NB4 (cell line): ENCODE results near the gene ARHGAP1.
"Not testable (repeated sequence)": the region's sequence is repeated elsewhere in the genome, so short reads cannot be mapped to it uniquely, and the experiment has no call there.

Experiments used
- DNase-seq: peaks from one replicate; pipeline ENCODE4 v3.0.0; 2010; ENCODE audit warnings: low read depth
- H3K4me3 ChIP-seq: one replicate; pipeline ENCODE4 v1.5.1; 2011; ENCODE audit warnings: mild to moderate bottlenecking, low read depth, low read length, moderate library complexity
- MYC ChIP-seq: IDR thresholded peaks from 2 replicates; pipeline ENCODE4 v1.6.1; 2011; ENCODE audit warnings: low read depth, low read length
- POLR2A ChIP-seq: IDR thresholded peaks from 2 replicates; pipeline ENCODE4 v1.6.1; 2011; ENCODE audit warnings: mild to moderate bottlenecking; ENCODE audit not compliant: insufficient read length; ENCODE audit errors: extremely low read depth
- TF ChIP-seq, protein P1 (sequence below): IDR thresholded peaks from 2 replicates; pipeline ENCODE4 v1.6.1; 2011; ENCODE audit warnings: low read depth, low read length
- TF ChIP-seq, protein P2 (sequence below): IDR thresholded peaks from one replicate; pipeline ENCODE4 v1.5.1; 2012; ENCODE audit warnings: low read depth, low read length

Gene ARHGAP1

DNA sequence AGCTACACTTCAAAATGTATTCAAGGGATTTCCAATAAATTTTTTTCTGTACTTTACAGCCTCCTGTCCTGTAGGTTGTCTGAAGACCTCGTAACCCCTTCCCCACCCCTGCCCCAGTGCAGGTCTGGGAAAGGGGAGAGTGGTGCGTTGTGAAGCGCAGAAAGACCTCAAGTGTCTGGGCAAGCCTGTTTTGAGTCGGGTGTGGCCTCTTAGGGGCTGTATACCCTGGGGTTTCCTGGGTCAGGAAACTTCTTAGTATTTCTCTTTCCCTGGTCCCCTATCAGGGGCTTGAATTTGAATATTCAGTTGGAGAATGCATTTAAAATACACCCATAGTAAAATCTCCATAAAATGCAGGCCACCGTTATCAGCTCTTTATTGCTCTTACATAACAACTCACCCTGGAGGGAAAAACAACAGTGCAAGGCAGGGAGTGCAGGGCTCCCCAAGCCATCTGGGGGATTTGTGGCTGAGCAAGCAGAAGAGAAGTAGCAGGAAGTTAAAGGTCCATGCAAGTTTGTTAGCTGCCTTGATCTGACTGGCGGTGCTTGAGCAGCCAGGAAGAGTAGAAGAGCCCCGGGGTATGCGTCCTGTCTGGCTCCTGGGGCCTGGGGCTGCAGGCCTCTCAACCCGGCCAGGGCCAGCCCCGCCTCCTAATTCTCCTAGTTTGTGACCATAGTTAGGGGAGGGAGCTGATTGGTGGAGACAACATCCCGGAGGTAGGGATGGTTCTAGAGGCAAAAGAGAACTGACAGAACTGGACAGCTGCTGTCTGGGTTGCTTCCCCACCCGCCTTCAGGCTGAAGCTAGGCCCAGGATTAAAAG is 25.7 kb downstream of the ARHGAP1 start:
- peak; percentile 97 for DNase-seq
- TF ChIP-seq, protein P1, sequence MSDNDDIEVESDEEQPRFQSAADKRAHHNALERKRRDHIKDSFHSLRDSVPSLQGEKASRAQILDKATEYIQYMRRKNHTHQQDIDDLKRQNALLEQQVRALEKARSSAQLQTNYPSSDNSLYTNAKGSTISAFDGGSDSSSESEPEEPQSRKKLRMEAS: peak; percentile 14; the same call in 1 of the 2 replicates
- peak; percentile 54 for TF ChIP-seq MYC
- TF ChIP-seq, protein P2, sequence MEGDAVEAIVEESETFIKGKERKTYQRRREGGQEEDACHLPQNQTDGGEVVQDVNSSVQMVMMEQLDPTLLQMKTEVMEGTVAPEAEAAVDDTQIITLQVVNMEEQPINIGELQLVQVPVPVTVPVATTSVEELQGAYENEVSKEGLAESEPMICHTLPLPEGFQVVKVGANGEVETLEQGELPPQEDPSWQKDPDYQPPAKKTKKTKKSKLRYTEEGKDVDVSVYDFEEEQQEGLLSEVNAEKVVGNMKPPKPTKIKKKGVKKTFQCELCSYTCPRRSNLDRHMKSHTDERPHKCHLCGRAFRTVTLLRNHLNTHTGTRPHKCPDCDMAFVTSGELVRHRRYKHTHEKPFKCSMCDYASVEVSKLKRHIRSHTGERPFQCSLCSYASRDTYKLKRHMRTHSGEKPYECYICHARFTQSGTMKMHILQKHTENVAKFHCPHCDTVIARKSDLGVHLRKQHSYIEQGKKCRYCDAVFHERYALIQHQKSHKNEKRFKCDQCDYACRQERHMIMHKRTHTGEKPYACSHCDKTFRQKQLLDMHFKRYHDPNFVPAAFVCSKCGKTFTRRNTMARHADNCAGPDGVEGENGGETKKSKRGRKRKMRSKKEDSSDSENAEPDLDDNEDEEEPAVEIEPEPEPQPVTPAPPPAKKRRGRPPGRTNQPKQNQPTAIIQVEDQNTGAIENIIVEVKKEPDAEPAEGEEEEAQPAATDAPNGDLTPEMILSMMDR: no peak
- peak; percentile 29 for TF ChIP-seq POLR2A
- peak overlapping the region; percentile 27 for H3K4me3 ChIP-seq

DNA sequence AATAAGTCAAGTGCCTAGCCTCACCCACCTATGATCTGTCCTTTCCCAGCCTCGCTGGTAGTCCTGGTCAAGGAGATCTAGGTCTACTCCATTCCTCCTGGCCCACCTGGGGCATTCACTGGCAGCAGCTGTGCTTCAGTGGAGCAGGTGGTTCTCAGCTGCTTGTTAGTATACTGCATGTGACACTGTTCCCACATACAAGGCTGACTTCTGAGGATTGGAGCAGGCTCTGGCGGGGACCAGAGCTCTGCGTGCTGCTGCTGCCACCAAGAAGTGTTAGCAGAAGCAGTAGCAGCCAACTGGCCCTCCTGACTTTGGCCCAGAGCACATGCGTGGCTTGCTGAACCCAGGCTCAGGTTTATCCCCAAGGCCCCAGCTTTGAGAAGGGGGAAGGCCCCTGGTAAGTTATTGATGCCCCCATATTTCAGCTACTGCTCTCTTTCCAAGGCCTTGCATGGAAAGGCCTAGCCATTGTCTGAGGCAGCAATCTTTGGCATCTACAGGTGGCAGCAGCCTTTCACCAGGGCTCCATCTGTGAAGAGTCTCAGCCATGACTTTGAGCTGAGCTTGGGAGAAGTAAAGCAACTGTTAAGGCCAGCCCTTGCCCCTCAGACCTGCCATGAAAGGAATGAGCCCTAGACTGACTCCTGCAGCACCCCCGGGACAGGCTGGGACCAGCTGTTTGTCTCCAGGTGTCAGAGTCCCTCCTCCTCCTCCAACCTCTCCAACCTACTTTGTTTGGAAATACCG is 26.5 kb downstream of the ARHGAP1 start:
- DNase-seq: peak; percentile 22
- peak overlapping the region; percentile 27 for H3K4me3 ChIP-seq

DNA sequence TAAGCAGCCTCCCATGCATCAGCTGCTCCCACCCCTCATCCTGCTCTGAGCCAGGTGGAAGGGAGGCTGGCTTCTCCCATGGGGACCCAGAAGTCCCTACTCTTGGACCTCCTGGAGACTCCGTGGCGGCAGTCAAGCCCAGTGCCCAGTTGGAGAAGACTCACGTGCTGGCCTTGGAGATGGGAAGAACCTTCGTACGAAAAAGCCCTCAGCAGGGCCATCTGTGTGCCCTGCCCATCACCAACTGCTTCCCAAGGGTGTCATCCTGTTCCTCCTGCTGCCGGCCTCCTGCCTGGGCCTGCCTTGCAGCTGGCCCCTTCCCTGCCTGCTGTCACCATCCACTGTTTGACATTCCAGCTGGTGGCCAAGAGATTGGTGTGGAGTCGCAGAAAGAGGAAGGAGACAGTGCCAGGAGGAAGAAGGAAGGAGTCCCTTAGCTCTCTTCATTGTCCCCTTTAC is 28.0 kb downstream of the ARHGAP1 start:
- no peak overlapping the region for H3K4me3 ChIP-seq
- TF ChIP-seq MYC (no peak), POLR2A (no peak)
- TF ChIP-seq, protein P1: no peak
- TF ChIP-seq, protein P2: no peak
- peak; percentile 52 for DNase-seq

More for the DNA sequence above, 26.5 kb downstream of the ARHGAP1 start:
- TF ChIP-seq MYC (no peak), POLR2A (no peak)
- TF ChIP-seq, protein P2: no peak
- TF ChIP-seq, protein P1: no peak

DNA sequence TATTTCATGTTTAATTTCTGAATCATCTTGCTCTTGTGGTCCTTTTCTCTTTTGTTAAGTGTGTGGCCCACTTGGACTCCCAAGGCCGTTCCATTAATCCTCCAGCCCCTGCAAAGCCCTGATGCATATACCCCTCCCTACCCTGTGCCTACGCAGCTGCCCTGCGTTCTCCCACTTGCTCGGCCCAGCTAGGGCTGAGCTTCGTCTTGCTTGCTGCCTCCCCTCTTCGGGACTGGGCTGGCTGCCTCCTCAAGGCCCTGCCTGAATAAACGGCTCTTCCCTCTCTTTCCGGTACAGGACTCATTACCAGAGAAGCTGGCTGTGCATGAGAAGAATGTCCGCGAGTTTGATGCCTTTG is 28.5 kb downstream of the ARHGAP1 start:
- no peak for DNase-seq
- no peak overlapping the region for H3K4me3 ChIP-seq
- TF ChIP-seq POLR2A (no peak), MYC (no peak)
- TF ChIP-seq, protein P2: no peak
- TF ChIP-seq, protein P1: no peak

DNA sequence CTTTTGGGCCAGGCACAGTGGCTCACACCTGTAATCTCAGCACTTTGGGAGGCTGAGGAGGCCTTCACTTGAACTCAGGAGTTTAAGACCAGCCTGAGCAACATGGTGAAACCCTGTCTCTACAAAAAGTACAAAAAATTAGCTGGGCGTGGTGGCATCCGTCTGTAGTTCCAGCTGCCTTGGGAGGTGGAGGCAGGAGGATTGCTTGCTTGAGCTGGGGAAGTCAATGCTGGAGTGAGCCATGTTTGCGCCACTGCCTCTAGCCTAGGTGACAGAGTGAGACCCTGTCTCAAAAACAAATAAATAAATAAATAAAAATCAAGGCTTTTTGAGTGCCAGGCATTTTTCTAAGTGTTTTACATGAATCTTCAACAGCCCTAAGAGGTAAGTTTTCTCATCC is 29.9 kb downstream of the ARHGAP1 start:
- not testable (repeated sequence) for DNase-seq, H3K4me3 ChIP-seq

DNA sequence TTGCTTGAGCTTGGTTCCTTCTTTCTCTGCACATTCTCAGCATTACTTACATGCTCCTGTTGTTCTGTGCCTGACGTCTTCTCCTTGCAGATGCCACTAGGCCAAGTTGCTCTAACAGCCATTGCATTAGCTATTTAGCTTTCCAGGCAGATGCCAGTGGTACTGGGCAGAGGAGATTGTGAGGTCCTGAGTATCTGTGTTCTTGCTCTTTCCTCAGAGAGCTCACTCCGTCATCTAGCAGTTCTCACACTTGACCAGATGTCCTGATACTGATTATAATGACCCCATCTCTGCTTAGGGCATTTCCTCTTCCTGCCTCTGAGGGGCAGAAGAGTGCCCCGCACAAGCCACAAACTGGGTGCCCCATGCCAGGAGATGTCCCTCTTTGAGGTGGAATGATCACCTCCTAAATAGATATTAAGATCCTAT is 30.7 kb downstream of the ARHGAP1 start:
- DNase-seq: peak; percentile 80
- no peak overlapping the region for H3K4me3 ChIP-seq
- TF ChIP-seq POLR2A (no peak), MYC (peak; percentile 40)
- TF ChIP-seq, protein P2: peak; percentile 70
- TF ChIP-seq, protein P1: 0 out of 2 replicates have a peak, but pooled peaks have one; percentile 39
